Measurements from ENCODE around the gene ZNF366. TPM values are rescaled to one million over a fixed set of nuclear protein-coding genes. Genes with fewer than 3 reads are reported as not detected.

The ZNF366 gene
- total RNA-seq, 2 experiments from 2014 or later, result not detected

GRCh38 chr5:72539726-72540125, 32.5 kb upstream of the ZNF366 start:
- intact Hi-C loops (cut with micrococcal nuclease; ENCODE audit: unreplicated experiment), result no loop called here
- no TSS peak for BruUV-seq (replicated peaks)
- TF ChIP-seq CTCF (conservative IDR thresholded peaks at IDR 0.05; ENCODE audit: low read length), result no peak
- TF ChIP-seq EZH2phosphoT487 (IDR thresholded peaks at IDR 0.05; ENCODE audit: borderline replicate concordance, low read depth, low read length), result no peak
- ChIA-PET POLR2A (no interaction called here), CTCF (ENCODE audit: unreplicated experiment) (no interaction called here)
- Histone ChIP-seq H3K4me2 (ENCODE audit: low read length) (no peak overlapping the region), H2AFZ (ENCODE audit: low read length) (no peak overlapping the region), H3K79me2 (ENCODE audit: insufficient read depth, low read depth, low read length) (no peaks in the 10 kb centered on the region), H3K4me3 (ENCODE audit: low read depth, low read length, poor library complexity, severe bottlenecking) (no peak overlapping the region), H4K20me1 (ENCODE audit: insufficient read depth, low read length) (no peaks in the 10 kb centered on the region), H3K4me1 (ENCODE audit: insufficient read depth, low read length, poor library complexity, severe bottlenecking) (no peaks in the 10 kb centered on the region), H3K27ac (ENCODE audit: low read depth, low read length, poor library complexity, severe bottlenecking) (no peak overlapping the region), H3K9me3 (ENCODE audit: low read length) (no peaks in the 10 kb centered on the region), H3K36me3 (ENCODE audit: insufficient read depth, low read length) (no peaks in the 10 kb centered on the region), H3K9me2 (ENCODE audit: insufficient read depth, low read length) (no peaks in the 10 kb centered on the region)
- no peak for DNase-seq (ENCODE audit: low spot score)

GRCh38 chr5:72539038-72539437, 31.8 kb upstream of the ZNF366 start:
- no peak overlapping the region for H3K27ac ChIP-seq (ENCODE audit: low read depth, low read length, poor library complexity, severe bottlenecking)
- intact Hi-C loops (cut with micrococcal nuclease; ENCODE audit: unreplicated experiment), result no loop called here
- ChIA-PET CTCF (ENCODE audit: unreplicated experiment) (no interaction called here), POLR2A (interaction anchor here (0.7 to 0.9 kb wide), 2 partner anchors 279 to 526 kb away, joined by 3 read pairs; no protein-coding TSS in a partner anchor)
- TF ChIP-seq EZH2phosphoT487 (IDR thresholded peaks at IDR 0.05; ENCODE audit: borderline replicate concordance, low read depth, low read length) (no peak), CTCF (conservative IDR thresholded peaks at IDR 0.05; ENCODE audit: low read length) (no peak)
- no peaks in the 10 kb centered on the region for H3K9me3 ChIP-seq (ENCODE audit: low read length)
- no peaks in the 10 kb centered on the region for H3K36me3 ChIP-seq (ENCODE audit: insufficient read depth, low read length)
- H2AFZ ChIP-seq (ENCODE audit: low read length), result no peak overlapping the region
- H3K4me3 ChIP-seq (ENCODE audit: low read depth, low read length, poor library complexity, severe bottlenecking), result no peak overlapping the region
- no peaks in the 10 kb centered on the region for H3K79me2 ChIP-seq (ENCODE audit: insufficient read depth, low read depth, low read length)
- H4K20me1 ChIP-seq (ENCODE audit: insufficient read depth, low read length), result no peaks in the 10 kb centered on the region
- no peak overlapping the region for H3K4me2 ChIP-seq (ENCODE audit: low read length)
- no peaks in the 10 kb centered on the region for H3K4me1 ChIP-seq (ENCODE audit: insufficient read depth, low read length, poor library complexity, severe bottlenecking)
- DNase-seq (ENCODE audit: low spot score), result no peak
- no peaks in the 10 kb centered on the region for H3K9me2 ChIP-seq (ENCODE audit: insufficient read depth, low read length)
- BruUV-seq (replicated peaks), result no TSS peak

GRCh38 chr5:72537166-72537565, 30.0 kb upstream of the ZNF366 start:
- H2AFZ ChIP-seq (ENCODE audit: low read length), result no peak overlapping the region
- intact Hi-C loops (cut with micrococcal nuclease; ENCODE audit: unreplicated experiment), result no loop called here
- H3K4me3 ChIP-seq (ENCODE audit: low read depth, low read length, poor library complexity, severe bottlenecking), result no peak overlapping the region
- H3K9me2 ChIP-seq (ENCODE audit: insufficient read depth, low read length), result no peaks in the 10 kb centered on the region
- TF ChIP-seq CTCF (conservative IDR thresholded peaks at IDR 0.05; ENCODE audit: low read length), result no peak
- no peak for TF ChIP-seq EZH2phosphoT487 (IDR thresholded peaks at IDR 0.05; ENCODE audit: borderline replicate concordance, low read depth, low read length)
- no peaks in the 10 kb centered on the region for H3K36me3 ChIP-seq (ENCODE audit: insufficient read depth, low read length)
- BruUV-seq (replicated peaks), result no TSS peak
- DNase-seq (ENCODE audit: low spot score), result no peak
- H3K27ac ChIP-seq (ENCODE audit: low read depth, low read length, poor library complexity, severe bottlenecking), result no peak overlapping the region
- no peaks in the 10 kb centered on the region for H3K4me1 ChIP-seq (ENCODE audit: insufficient read depth, low read length, poor library complexity, severe bottlenecking)
- H3K9me3 ChIP-seq (ENCODE audit: low read length), result no peaks in the 10 kb centered on the region
- H4K20me1 ChIP-seq (ENCODE audit: insufficient read depth, low read length), result no peaks in the 10 kb centered on the region
- POLR2A ChIA-PET, result interaction anchor here (0.6 to 1.0 kb wide), 2 partner anchors 66 to 125 kb away, joined by 3 to 4 read pairs; no protein-coding TSS in a partner anchor
- no peaks in the 10 kb centered on the region for H3K79me2 ChIP-seq (ENCODE audit: insufficient read depth, low read depth, low read length)
- H3K4me2 ChIP-seq (ENCODE audit: low read length), result no peak overlapping the region
- CTCF ChIA-PET (ENCODE audit: unreplicated experiment), result no interaction called here
